Stimulated activated CD8-positive, alpha-beta memory T cell treated with anti-CD3 and anti-CD28 coated beads, Interleukin-7, amount 100 ng/mL, for 4 hours (primary cell): ENCODE results near the gene LOX.

ENCODE experiments used
- DNase-seq, 2 donors: peaks; one replicate each; pipeline ENCODE4 v3.0.0-alpha.2; 2020; ENCODE audit warnings: low read depth in 2 of 2

LOX gene, protein sequence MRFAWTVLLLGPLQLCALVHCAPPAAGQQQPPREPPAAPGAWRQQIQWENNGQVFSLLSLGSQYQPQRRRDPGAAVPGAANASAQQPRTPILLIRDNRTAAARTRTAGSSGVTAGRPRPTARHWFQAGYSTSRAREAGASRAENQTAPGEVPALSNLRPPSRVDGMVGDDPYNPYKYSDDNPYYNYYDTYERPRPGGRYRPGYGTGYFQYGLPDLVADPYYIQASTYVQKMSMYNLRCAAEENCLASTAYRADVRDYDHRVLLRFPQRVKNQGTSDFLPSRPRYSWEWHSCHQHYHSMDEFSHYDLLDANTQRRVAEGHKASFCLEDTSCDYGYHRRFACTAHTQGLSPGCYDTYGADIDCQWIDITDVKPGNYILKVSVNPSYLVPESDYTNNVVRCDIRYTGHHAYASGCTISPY

DNA sequence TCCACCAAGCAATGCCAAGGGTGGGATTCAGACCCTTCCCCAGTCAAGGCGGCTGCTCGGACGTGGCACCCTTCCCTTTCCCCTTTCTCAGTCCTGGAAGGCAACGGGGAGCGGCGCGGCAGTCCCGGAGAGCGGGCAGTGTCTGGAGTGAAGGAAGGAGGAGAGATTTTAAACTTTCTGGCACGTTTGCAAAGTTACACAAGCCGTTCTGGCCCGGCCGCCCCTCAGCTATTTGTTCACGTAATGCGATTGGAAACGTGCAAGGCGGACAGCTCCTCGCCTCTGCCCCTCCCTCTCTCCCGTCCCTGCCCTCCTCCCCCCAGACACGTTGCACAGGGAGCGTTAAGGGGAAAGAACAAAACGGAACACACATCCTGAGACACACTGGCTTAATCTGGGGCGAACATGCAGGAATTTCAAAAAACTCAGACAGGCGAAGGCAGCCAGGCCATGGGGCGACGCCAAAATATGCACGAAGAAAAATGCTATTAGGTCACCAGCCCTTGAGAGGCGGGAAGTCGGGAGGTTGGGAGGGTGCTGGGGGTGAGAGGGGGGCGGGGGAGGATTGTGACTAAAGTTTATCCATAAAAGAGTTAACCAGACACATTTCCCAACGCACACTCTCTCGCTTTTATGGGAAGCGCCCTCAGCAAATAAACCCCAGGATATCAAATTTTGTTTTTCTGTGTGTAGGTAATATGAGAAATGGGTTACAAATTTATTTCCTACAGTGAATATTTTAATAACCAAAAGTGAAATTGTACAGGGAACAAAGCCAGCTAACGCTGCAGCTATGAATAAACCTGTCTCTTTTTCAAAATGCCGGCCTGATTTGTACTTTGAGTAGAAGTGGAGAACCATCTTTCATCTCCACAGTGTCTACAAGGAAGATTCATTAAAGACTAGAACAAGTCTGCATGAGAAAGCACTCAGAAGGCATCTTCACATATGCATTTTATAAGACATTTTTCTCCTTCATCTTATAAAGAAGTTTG lies at the start of gene LOX:
Gene LOX (minus strand): TSS at position 144 of the 995 bp plus-strand sequence. CDS start 274 bp downstream, outside the sequence.
- DNase-seq: no peak

- no peak for DNase-seq
Measured at GRCh38 chr5:122126756-122127321, 48.8 kb upstream of the LOX start.

GRCh38 chr5:122126177-122126755 lies 48.2 kb upstream of the LOX start:
- no peak for DNase-seq

GRCh38 chr5:122124766-122125165 lies 46.7 kb upstream of the LOX start:
- no peak for DNase-seq

DNA sequence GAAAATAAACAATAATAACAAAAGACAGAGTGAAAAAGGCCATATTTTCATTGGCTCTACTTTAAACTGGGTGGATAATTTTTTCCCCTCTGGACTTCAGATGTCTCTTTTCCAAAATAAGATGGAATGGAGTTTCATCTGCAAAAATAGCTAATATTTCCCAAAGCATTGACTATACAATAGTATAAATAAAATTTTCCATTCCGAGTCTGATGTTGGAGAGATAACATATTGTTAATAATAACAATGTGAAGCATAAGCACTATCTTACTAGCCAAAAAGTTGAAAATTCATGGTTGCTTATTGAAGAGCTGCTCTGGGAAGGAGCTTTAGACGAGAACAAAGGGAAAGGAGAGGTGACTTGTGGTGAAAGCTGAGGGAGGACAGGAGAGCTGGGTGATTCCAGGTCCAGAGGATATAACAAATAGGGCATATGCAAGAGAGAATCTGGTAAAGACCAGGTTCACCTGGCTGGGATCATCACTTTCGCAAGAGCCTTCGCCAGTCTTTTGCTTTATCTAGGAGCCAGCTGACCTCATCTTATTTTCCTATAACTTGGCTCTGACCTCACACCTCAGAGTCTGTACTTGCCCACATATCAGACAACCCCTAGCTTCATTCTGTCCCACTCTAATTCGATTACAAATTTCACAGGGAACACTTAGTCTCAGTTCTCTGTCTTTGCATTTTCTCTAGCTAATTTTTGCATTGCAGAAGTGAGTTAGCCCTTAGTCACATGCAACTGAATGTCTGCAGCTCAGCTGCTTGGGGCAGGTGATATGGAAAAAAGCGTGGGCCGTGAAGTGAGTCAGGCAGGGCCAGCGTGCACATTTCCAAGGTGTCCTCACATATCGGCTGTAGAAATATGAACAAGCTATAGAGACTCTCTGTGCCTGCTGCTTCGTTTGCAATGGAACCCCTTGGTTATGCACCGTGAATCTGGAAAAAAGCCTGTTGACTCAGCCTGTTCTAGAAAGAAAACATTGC lies 43.7 kb upstream of the LOX start:
- no peak for DNase-seq

GRCh38 chr5:122120957-122121356 lies 42.9 kb upstream of the LOX start:
- DNase-seq: no peak

DNA sequence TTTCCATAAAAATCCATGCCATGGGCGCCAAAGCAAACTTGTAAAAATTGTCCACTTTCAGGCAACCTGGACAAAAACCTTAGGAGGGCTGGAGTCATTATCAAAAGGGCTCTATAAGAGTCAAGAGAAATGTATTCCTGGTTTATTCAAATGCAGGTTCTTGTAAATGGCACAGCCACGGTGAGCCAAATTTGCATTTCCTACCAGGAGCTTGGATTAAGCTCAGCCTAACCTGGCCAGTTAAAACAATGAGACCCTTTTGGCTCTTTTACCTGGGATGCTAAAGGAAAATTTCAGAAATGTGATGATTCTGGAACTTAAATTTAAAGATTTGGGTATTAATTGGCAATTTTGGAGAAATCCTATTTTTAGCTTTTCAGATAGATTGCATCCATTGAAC lies 42.4 kb upstream of the LOX start:
- no peak for DNase-seq

- no peak for DNase-seq
Measured at GRCh38 chr5:122119205-122119604, 41.1 kb upstream of the LOX start.

DNA sequence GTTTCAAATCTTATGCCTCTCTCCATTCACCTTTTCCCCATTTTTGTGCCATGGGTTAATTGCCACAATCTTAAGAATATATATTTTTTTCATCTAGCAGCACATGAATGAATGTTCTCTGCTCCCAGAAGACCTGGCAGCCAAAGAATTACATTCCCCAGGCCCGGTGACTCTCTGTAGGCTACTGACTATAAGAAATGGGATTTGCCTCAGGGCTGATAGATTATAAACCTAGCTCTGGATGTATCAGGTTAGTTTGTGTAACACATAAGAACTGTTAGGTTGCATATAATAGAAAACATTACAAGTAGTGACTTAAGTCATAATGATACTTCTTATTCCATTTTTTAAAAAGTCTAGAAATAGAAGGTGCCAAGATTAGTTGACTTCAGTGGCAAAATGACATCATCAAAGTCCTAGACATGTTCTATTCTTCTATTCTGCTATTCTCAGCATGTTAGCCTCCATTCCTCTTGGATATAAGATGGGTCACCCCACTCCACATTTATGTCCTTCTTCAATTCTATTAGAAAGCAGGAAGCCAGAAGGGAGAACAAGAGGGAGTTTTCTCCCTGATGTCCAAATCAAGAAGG lies 40.4 kb upstream of the LOX start:
- no peak for DNase-seq

- DNase-seq: no peak
Measured at GRCh38 chr5:122114501-122114900, 36.4 kb upstream of the LOX start.

- DNase-seq: no peak
Measured at GRCh38 chr5:122112733-122113558, 34.9 kb upstream of the LOX start.

DNA sequence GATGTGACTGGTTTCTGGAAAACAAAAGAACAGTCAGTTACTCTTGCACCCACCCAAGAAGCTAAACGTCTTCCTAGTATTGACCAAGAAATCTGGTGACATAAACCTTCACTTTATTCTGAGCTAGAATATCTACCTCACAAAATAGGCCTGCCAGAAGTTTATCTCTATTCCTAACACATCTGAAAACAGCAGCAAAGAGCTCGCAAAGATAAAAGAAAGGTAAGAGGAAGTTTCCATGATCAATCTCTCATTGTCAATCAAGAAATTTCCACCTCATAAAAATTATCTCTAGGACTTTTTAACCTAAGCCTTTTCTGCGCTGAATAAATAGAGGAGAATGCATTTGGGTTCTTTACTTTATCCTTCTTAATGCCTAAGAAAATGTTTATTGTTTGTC lies 34.0 kb upstream of the LOX start:
- no peak for DNase-seq

DNA sequence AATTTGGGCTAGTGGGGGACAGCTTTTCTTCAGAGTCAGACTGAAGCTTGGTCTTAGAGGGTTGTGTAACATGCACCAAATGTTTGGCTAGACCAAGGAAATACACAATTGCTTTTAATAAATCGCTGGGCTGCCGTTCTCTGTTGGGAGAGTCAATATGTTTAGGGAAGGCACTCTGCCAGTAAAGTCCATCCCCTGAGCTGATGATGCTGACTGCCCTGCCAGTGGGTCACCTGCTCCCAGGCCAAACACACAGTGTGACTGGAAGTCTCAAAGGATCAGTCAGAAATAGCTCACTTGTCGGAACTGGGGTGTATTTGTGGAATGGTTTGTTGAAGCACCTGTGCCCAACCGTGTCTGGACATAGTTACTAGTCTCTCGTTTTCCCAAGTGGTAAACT lies 33.4 kb upstream of the LOX start:
- DNase-seq: no peak

- no peak for DNase-seq
Measured at GRCh38 chr5:122110987-122111386, 32.9 kb upstream of the LOX start.

DNA sequence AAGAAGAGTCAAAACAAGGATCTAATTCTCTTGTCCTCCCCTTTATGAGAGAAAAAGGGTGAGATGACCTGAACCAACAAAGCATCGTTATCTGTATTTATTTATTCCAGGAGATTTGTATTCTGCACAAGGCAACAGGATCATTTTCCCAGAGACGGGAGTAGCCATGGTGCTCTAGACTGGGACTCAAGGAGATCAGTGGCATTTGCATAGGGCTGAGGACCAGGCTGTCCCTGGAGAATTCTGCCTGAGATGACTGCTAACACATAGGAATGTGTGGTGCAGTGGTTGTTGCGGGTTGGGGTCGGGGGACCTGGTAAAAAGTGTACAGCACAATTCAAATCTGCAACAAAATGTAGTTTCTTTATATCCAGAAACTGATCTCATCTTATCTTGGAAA lies 29.0 kb upstream of the LOX start:
- no peak for DNase-seq

GRCh38 chr5:122105909-122106308 lies 27.9 kb upstream of the LOX start:
- DNase-seq: no peak

- no peak for DNase-seq
Measured at GRCh38 chr5:122102825-122103224, 24.8 kb upstream of the LOX start.

- DNase-seq: no peak
Measured at GRCh38 chr5:122101636-122102285, 23.7 kb upstream of the LOX start.
